ENCODE results near the gene POLR2E. TPM values are rescaled to one million over a fixed set of nuclear protein-coding genes. Genes with fewer than 3 reads are reported as not detected.

POLR2E gene
- total and polyA plus RNA-seq, 2 of the 13 experiments (the other 11 are each of a cell fraction or from before 2014, with no cell fraction given) = 140 to 272 TPM

DNA sequence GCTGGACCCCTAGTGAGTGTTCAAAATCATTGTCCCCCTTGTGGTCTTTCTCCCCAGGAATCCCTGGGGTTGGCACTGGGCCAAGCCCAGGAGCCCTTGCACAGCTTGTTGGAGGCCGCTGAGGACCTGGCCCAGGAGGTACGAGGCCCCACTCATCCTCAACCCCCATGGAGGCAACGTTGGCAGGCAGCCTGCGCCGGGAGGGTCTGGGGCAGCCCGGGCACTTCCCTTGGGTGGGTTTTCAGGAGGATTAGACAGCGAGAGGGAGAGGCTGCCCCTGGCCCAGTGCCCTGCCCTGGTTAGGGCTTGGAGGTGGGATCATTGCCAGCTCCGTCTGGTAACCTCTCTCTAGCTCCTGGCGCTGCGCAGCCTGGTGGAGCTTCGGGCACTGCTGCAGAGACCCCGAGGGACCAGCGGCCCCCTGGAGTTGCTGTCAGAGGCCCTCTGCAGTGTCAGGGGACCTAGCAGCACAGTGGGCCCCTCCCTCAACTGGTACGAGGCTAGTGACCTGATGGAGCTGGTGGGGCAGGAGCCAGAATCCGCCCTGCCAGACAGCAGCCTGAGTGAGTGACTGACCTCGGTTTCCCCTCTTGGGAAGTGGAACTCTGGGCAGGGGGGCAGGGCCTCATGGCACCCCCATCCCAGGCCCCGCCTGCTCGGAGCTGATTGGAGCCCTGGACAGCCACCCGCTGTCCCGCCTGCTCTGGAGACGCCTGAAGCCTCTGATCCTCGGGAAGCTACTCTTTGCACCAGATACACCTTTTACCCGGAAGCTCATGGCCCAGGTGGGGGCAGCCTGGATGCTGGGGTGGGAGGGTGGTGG lies 52.3 kb downstream of the POLR2E start:
- no peak for TF ChIP-seq MXI1 (IDR thresholded peaks at IDR 0.05; ENCODE audit: borderline replicate concordance, low read depth, low read length)
- TF ChIP-seq ZNF3 (CRISPR knock-in tag; IDR thresholded peaks at IDR 0.05) = no peak
- no peak for TF ChIP-seq KAT8 (CRISPR knock-in tag; IDR thresholded peaks at IDR 0.05)
- TF ChIP-seq MED1 (CRISPR knock-in tag; IDR thresholded peaks at IDR 0.05) = no peak
- no peak for TF ChIP-seq MTA1 (CRISPR knock-in tag; IDR thresholded peaks at IDR 0.05; ENCODE audit: borderline replicate concordance)
- TF ChIP-seq ZNF510 (CRISPR knock-in tag; IDR thresholded peaks at IDR 0.05; ENCODE audit: low read depth) = no peak
- no peak for TF ChIP-seq CBFB (CRISPR knock-in tag; IDR thresholded peaks at IDR 0.05)
- no peak for TF ChIP-seq ZSCAN22 (CRISPR knock-in tag; IDR thresholded peaks at IDR 0.05)
- no peak for TF ChIP-seq HOXA5 (CRISPR knock-in tag; IDR thresholded peaks at IDR 0.05)
- TF ChIP-seq ZNF788 (CRISPR knock-in tag; IDR thresholded peaks at IDR 0.05; ENCODE audit: borderline replicate concordance) = no peak
- TF ChIP-seq RFX1 (IDR thresholded peaks at IDR 0.05) = no peak
- TF ChIP-seq ZFP90 (CRISPR knock-in tag; IDR thresholded peaks at IDR 0.05; ENCODE audit: borderline replicate concordance) = no peak
- no peak for TF ChIP-seq HNRNPL (IDR thresholded peaks at IDR 0.05; ENCODE audit: low read depth, low read length)
- TF ChIP-seq TGIF2 (CRISPR knock-in tag; IDR thresholded peaks at IDR 0.05) = no peak
- TF ChIP-seq HNRNPLL (IDR thresholded peaks at IDR 0.05; ENCODE audit: low read depth, low read length, poor library complexity, severe bottlenecking) = no peak
- TF ChIP-seq ZNF740 (CRISPR knock-in tag; IDR thresholded peaks at IDR 0.05) = no peak
- TF ChIP-seq CSRNP2 (CRISPR knock-in tag; conservative IDR thresholded peaks at IDR 0.05; ENCODE audit: low read depth) = no peak
- no peak for TF ChIP-seq SIX1 (CRISPR knock-in tag; IDR thresholded peaks at IDR 0.05; ENCODE audit: borderline replicate concordance)
- BruUV-seq (replicated peaks) = no TSS peak
- in situ Hi-C loops (cut with HindIII; ENCODE audit: extremely low pct_ligation_motif_present, low pct_unique_long_range_greater_than_20kb) (no loop called here), intact Hi-C loops (cut with micrococcal nuclease; ENCODE audit: unreplicated experiment) (no loop called here)
- no peak overlapping the region for H3K4me3 ChIP-seq (replicated peaks in 1 of 3; ENCODE audit: insufficient read depth in 1 of 3, low read depth in 2 of 3, low read length in 3 of 3)
- no peak overlapping the region for H2AFZ ChIP-seq (ENCODE audit: low read length)
- WGBS (ENCODE audit: low lambda C conversion rate) = 78% methylated on average over 7 of the region's 23 CpGs
- POLR2A ChIA-PET = interaction anchor here (0.5 to 1.2 kb wide), 3 partner anchors 8 to 328 kb away, joined by 3 read pairs; no protein-coding TSS in a partner anchor
- no peak overlapping the region for H3K4me2 ChIP-seq (ENCODE audit: low read depth, low read length)
- no peak overlapping the region for H3K27ac ChIP-seq (ENCODE audit: extremely low read length, insufficient read depth, low read length)
- peaks cover 44% of the 10 kb centered on the region for H3K4me1 ChIP-seq (ENCODE audit: insufficient read depth, low read length)
- H3K79me2 ChIP-seq (ENCODE audit: insufficient read depth, low read length) = no peaks in the 10 kb centered on the region
- ATAC-seq (no peak), DNase-seq (ENCODE audit: low spot score) (no peak), FAIRE-seq (no peak)
- no peaks in the 10 kb centered on the region for H3K27me3 ChIP-seq (ENCODE audit: control insufficient read depth in 1 of 2, insufficient read depth in 2 of 2, low read length in 2 of 2)
- H4K20me1 ChIP-seq (ENCODE audit: insufficient read depth, low read length) = no peaks in the 10 kb centered on the region
- H3K36me3 ChIP-seq (replicated peaks in 1 of 2; ENCODE audit: control insufficient read depth in 1 of 2, insufficient read depth in 2 of 2, low read length in 2 of 2) = peaks cover 0 to 3% of the 10 kb centered on the region in 2 experiments; a peak in 1 of 5 replicates
- CTCF ChIA-PET (ENCODE audit: low intra/inter-chr PET ratio, low total read pairs) = no interaction called here
- no peak overlapping the region for H3K9ac ChIP-seq (ENCODE audit: insufficient read depth, low read depth, low read length)
- H3K9me3 ChIP-seq (ENCODE audit: low read length) = no peaks in the 10 kb centered on the region
